HG02938 (cell line): ENCODE measurements around the gene MROH7.

Experiments used
- ATAC-seq: cut with Tn5 transposase; IDR thresholded peaks from one replicate; pipeline ENCODE4 v1.9.1; 2021; ENCODE audit warnings: mild to moderate bottlenecking, moderate library complexity; ENCODE audit not compliant: unreplicated experiment

The MROH7 gene

DNA sequence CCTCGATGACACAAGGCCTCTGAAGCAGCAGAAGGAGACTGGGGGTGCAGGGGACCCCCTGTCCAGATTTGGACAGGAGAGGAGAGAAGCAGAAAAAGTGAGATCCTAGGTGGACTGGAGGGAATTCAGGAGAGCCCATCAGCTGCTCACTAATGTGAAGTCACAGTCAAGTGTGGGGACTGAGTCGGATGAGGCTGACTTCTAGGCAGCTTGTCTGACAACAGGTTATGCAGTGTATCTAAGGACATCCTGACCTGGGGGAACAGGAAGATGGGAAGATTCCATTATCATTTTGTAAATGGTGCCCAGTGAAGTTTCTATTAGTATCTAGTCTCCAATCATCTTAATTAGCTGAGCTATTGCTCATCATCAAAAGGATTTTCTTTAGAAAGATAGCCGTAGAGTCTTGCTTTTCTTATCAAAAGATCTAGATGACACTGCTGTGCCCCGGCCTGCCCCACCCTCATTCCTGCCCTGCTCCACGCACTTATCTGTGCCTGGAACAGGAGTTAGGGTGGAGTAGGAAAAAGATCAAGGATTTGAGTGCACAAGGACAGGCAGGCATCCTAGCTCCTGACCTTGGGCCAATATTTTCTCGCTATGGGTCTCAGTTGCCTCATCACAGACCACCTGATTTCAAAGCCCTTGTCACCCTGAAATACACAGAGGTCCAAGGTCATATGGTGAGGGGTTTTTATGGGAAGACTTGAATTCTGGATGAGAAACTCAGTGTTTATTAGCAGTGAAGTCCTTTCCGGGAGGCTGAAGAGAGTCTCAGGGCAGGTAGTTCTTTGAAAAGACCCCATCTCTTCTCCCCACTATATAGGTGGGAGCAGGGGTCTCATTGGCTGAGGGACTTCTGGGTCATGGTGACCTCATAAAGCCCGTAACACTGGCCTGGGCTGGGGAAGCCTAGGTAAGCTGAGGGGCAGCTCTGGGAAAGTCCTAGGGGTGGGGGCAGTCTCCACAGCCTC lies at the start of gene MROH7:
MROH7 (plus strand) TSS at position 924 of the 974 bp plus-strand sequence. CDS start 11,141 bp downstream, outside the sequence.
- ATAC-seq: no peak

GRCh38 chr1:54593571-54594160 lies 47.9 kb upstream of the MROH7 start:
- no peak for ATAC-seq

DNA sequence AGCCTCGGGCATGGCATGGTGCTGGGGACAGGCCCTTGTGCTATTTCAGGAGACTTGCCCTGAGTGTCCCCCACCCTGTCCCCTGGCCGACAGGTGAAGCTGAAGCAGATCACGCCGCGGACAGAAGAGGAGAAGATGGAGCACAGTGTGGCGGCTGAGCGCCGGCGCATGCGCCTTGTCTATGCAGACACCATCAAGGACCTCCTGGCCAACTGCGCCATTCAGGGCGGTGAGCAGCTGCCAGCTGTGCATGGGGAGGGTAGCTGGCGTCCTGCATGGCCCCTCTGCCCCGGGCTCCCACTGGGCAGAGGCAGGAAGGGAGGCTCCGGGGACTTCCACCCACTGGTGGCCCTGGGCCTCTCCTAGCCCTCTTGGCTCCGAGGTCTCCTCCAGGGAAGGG lies 47.1 kb upstream of the MROH7 start:
- ATAC-seq: no peak

DNA sequence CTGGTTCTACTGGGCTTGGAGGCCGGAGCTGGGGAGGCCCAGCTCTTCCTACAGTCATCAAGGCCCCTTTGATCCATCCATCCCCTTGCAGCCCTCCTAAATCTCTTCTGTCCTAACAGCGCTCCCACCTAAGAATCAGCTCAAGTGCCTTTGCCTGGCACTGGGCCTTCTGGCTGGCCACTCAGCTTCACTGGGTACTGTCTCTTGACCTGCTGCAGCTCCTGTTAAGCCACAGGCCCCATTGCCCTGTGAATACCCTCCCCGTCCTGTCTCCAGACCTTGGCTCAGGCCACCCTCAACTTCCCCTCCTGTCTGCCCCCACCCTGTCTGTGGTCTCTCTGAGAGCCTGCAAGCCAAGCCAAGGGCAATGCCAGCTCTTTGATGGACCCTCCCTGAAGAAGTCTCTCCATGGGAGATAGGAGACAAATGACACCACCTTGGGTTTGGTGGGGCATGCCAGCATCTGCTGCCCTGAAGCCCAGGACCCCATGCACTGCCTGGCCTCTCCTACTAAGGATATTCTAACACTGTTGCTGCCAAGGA lies 45.6 kb upstream of the MROH7 start:
- ATAC-seq: no peak

DNA sequence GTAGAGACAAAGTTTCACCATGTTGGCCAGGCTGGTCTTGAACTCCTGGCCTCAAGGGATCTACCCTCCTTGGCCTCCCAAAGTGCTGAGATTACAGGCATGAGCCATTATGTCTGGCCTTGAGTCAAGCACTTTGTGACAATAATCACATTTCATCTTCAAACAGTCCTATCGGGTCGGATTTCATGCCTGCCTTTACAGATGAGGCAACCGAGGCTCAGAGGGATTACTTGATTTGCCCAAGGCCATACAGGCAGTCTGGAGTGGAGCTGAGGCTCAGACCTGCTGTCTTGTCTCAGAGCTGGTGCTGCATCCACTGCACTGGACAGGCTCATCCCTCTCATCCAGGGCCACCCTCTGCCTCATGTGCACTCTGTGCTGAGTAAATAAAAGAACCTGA lies 44.8 kb upstream of the MROH7 start:
- ATAC-seq: no peak

DNA sequence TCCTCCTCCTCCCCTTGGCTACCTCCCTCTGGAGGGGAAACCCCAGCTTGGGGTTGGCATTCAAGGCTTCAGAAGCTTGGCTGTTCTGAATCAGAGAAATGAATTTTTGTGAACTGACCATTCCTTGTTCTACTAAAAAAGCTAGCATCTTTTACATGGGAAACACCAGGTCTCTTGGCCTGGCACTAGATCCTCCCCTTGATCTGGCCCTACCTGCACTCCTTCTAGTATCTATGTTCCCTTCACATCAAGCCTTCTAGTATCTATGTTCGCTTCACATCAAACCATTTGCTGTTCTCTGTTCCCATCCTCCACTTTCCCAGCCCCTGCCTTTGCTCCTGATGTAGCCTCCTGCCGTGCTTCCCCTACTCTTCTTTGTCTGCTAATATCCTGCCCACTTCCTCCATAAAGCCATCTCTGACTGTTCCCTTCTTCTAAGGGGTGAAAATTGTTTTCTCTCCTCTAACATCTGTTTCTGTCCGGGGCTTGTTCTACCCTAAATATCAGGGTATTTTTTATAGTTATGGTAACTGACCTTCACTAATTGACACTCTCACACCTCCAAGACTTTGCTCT lies 44.0 kb upstream of the MROH7 start:
- ATAC-seq: no peak

GRCh38 chr1:54599211-54599823 lies 42.3 kb upstream of the MROH7 start:
- no peak for ATAC-seq

DNA sequence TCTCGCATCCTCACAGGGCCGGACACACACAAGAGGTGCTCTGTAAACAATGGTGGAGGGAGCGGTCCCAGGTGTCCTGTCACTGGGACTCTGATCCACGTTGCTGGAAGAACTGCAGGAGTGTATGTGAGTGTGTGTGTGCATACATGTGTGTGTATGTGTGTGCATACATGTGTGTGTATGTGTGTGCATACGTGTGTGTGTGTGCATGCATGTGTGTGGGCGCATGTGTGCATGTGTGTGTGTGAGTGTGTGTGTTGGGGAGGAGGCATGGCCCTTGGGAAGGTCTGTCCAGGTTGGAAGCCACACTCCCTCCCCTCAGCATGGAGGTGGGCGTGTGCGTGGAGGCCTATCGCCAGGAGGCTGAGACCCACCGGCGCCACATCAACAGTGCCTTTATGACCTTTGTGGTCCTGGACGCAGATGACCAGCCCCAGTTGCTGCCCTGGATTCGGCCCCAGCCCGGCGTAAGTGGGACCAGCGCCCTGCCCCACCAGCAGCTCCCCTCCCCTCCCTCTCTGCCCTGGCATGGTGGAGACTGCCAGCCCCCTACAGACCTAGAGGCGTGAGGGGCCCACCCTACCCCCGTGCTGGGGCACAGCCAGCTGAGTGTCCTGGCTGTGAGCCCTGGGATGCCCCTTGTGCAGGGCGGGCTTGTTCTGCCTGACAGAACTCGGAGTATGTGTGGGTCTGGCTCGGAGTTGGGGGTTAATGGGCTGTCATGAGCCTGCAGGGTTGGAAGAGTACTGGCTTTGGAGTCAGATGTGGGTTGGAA lies 40.5 kb upstream of the MROH7 start:
- ATAC-seq: no peak

- ATAC-seq: no peak
Observed at GRCh38 chr1:54601730-54602129, 39.9 kb upstream of the MROH7 start.

GRCh38 chr1:54602554-54602953 lies 39.0 kb upstream of the MROH7 start:
- no peak for ATAC-seq

DNA sequence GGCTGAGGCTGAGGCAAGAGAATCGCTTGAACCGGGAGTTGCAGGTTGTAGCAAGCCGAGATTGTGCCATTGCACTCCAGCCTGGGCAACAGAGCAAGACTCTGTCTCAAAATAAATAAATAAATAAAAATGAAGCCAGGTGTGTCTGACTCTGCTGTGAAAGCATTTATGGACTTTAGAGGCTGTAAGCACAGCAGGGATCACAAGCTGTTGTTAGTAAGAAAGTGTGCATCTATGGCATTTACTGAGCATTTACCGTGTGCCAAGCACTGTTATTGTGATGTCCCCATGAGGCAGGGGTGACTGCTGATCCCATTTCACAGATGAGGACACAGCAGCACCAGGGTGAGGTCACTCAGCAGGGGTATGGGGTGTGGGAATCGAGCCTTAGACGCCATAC lies 38.3 kb upstream of the MROH7 start:
- ATAC-seq: no peak

DNA sequence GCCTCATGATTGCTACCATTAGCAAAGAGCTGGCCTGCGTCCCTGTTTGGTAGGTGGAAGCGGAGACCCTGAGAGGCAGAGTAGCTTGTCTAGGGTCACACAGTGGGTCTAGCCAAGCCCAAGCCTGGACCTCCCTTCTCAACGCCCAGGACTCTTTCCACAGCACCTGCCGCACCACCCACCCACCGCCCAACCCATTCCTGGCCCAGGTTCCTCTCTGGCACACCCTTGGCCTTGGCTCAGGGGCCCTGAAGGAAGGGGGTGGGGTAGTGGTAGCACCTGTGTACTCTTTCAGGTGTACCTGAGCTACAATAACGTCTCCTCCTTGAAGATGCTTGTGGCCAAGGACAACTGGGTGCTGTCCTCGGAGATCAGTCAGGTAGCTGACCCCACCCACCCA lies 37.5 kb upstream of the MROH7 start:
- ATAC-seq: no peak

DNA sequence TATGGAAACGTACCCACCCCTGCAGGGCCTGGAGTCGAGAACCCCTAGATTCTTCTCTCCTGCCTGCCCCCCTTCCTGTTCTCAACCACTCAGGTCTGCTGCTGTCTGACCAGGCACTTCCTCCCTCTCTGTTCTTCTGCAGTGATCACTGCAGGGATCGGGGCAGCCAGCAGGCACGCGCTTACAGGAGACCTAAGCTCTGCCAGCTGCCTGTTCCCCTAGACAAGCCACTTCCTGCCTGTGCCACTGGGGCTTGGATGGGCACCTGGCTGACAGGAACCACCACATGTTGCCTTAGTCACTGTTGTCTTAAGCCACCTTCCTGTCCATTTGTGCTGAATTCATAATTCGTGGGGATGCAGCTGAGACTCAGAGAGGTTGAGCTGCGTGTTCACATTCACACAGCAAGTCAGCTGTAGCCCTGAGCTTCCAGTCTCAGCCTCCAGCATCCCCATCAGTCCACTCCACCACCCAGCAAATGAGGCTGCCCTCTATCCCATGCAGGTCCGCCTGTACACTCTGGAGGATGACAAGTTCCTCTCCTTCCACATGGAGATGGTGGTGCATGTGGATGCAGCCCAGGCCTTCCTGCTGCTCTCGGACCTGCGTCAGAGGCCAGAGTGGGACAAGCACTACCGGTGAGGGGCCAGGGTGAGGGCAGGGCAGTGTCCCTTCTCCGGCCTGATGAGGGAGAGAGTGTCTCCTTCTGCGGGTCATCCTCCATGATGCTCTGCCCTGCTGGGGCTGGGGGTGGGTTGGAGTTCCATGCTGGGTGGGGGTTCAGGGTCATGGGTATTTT lies 36.8 kb upstream of the MROH7 start:
- ATAC-seq: no peak

DNA sequence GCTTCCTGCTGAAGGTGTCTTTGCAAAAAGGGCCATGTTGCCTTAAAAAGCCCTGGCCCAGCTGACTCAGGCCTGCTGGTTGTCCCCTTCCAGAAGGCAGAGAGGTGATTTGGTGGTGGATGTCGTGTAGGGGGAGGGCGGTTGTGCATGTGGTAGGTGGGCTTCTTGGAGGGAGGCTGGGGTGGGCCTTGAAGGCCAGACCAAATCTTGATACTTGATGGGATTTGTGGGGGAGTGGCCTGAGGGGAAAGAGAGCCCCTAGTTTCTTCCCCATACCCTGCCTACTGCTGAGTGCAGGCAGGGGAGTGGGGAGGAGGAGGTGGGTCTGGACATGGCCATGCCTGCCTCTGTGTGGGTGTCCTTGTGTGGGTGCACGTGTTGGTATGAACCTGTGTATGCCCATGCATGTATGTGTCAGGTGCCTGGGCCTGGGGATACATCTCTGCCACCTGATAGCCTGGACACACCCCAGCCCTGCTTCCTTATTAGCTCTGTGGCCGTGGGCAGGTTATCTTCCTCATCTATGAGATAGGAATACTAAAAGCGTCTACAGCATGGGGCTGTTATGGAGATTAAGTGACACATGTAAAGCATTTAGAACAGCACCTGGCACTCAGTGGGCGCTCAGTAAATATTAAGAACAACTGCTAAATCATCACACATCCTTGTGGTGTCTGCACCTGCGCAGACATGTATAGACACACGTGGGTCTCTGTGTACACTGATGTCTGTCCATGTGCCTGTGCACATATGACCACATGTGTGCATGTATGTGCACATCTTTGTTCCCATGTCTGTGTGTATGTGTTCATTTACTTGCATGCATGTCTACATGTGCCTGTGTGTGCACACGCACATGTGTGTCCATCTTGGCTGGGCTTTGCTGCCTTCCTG lies 35.2 kb upstream of the MROH7 start:
- ATAC-seq: no peak

DNA sequence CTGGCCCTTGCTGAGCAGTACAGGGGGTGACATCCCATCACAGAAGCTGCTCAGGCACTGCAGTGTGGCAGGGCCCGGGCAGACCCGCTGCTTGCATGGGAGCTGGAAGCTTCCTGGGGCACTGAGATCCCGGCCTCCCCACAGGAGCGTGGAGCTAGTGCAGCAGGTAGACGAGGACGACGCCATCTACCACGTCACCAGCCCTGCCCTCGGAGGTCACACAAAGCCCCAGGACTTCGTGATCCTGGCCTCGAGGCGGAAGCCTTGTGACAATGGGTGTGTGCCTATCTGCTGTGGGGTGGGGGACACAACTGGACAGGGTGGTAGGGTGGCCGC lies 34.6 kb upstream of the MROH7 start:
- no peak for ATAC-seq

DNA sequence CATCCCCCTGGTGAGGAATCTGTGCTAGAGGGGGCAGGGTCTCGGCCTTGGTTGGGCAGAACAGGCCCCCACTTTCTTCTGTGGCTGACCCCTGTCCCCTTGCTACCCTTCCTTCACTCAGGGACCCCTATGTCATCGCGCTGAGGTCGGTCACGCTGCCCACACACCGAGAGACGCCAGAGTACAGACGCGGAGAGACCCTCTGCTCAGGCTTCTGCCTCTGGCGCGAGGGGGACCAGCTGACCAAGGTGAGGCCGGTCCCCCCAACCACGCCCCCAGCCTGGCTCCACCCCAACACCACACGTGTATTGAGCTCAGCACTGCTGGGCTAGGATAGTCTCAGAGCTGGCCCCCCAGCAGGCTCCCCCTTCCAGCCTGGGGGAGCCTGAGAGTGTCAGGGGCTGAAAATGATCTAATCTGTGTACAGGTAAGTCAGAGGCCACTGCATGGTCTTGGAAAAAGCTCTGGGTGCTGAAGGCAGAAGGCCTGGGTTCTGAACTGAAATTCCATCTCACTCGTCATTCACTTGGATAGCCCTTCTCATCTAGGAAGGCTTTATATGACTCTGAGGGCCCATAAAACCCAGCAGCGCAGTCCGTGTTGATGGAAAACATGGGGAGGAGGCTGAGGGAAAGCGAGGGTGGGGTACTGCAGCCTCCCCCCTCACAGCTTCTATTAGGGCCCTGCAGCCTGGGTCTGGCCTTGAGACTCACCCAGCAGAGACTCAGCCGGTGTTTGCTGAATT lies 33.6 kb upstream of the MROH7 start:
- no peak for ATAC-seq

DNA sequence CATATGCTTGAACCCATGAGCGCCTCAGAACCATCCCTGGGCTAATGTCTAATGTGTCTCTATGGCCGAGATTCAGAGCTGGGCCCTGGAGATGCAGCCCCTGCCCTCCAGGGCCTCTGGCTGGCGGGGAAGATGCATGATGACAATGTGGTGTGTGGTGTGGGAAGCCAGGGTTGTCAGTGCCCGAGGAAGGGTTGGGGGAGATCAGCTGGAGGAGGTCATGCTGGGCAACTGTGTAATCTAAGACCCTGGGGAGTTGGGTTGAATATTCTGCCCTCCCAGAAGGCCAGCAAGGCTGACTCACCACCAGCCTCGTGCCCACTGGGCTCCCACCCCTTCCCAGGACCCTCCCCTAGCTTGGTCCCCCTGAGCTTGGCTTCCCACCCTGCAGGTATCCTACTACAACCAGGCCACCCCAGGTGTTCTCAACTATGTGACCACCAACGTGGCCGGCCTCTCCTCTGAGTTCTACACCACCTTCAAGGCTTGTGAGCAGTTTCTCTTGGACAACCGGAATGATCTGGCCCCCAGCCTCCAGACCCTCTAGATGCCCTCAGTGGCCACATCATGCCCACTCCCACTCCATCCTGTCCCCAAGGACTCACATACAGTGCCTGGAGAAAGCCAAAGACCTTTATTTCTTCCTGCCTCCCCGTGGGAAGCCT lies 32.9 kb upstream of the MROH7 start:
- ATAC-seq: no peak
